ENCODE measurements around the gene OR9Q1.

The OR9Q1 gene

DNA sequence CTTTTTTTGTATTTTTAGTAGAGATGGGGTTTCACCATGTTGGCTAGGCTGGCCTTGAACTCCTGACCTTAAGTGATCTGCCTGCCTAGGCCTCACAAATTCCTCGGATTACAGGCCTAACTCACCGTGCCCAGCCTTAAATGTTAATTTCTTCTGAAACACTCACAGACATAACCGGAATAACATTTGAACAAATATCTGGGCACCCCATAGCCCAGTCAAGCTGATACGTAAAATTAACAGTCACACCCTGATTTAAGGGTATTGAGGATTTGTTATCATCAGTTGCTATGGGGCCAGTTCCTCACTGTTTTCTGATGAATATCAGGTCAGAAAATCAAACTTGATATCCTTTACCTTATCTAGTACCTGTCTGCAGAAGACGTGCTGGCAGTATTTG, 23.0 kb upstream of the OR9Q1 start:
- Histone ChIP-seq H3K27me3 (ENCODE audit: control insufficient read depth, insufficient read depth, low read length) (no peaks in the 10 kb centered on the region), H3K36me3 (ENCODE audit: control insufficient read depth, insufficient read depth, low read length) (no peaks in the 10 kb centered on the region), H3K9ac (ENCODE audit: low read length) (no peak overlapping the region), H3K4me1 (ENCODE audit: control insufficient read depth, insufficient read depth, low read length) (no peaks in the 10 kb centered on the region), H3K4me3 (ENCODE audit: low read length) (no peak overlapping the region), H3K9me3 (ENCODE audit: control insufficient read depth, low read length) (no peaks in the 10 kb centered on the region)

DNA sequence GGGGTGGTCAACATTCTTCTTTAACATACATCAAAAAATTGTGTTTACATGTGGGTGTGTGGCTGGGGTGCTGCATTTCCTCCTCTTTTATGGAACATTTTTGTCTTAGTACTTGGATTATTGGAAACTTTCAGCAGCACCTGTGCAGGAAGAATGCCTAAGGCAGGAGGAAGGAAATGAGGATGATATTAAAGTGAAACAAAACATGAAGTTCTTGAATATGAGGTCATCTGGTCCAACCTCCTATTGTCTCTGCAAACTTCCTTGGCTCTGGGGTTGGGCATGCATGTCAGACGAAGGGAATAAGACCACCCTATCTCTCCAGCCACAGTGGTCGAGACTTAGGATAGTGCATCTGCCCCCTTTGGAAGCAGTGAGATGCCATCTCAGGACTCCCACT, 20.6 kb upstream of the OR9Q1 start:
- Histone ChIP-seq H3K9me3 (ENCODE audit: control insufficient read depth, low read length) (no peaks in the 10 kb centered on the region), H3K4me1 (ENCODE audit: control insufficient read depth, insufficient read depth, low read length) (no peaks in the 10 kb centered on the region), H3K9ac (ENCODE audit: low read length) (no peak overlapping the region), H3K36me3 (ENCODE audit: control insufficient read depth, insufficient read depth, low read length) (no peaks in the 10 kb centered on the region), H3K4me3 (ENCODE audit: low read length) (no peak overlapping the region), H3K27me3 (ENCODE audit: control insufficient read depth, insufficient read depth, low read length) (no peaks in the 10 kb centered on the region)

DNA sequence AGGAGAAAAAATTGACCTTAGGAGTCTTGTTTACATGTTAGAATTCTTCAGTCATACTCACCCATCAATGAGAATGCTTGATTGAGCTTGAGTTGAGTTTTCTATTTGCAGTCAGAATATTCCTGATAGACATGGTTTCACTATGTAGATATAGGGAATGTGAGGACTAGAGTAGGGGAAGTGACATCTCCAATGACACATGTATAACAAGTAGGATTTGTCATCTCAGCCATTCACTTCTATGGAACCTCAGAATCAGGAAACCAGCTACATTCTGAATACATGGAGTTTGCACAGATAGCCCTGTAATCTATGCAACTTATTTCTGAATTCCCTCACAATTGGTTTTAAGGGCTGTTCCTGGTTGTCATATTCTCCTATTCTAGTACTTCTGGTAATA, 20.1 kb upstream of the OR9Q1 start:
- Histone ChIP-seq H3K9ac (ENCODE audit: low read length) (no peak overlapping the region), H3K36me3 (ENCODE audit: control insufficient read depth, insufficient read depth, low read length) (no peaks in the 10 kb centered on the region), H3K27me3 (ENCODE audit: control insufficient read depth, insufficient read depth, low read length) (no peaks in the 10 kb centered on the region), H3K4me1 (ENCODE audit: control insufficient read depth, insufficient read depth, low read length) (no peaks in the 10 kb centered on the region), H3K9me3 (ENCODE audit: control insufficient read depth, low read length) (no peaks in the 10 kb centered on the region), H3K4me3 (ENCODE audit: low read length) (no peak overlapping the region)

DNA sequence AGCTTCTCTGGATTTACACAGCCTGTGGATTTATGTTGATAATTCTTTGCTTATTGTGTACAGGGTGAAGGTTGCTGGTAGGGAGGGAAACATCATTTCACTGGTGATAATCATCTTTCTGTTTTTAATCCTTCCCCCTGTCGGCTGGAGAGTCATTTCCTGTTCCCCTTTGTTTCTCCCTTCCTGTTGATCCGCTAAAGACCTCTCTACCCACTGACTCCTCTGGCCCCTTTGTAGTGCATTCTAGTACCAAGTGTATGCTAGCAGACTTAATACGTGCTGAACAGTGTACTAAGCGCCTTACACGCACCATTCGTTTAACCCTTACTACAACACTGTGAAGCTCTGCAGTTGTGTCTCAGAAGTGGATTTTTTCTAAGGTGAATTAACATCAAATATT, 19.0 kb upstream of the OR9Q1 start:
- Histone ChIP-seq H3K27me3 (ENCODE audit: control insufficient read depth, insufficient read depth, low read length) (no peaks in the 10 kb centered on the region), H3K9me3 (ENCODE audit: control insufficient read depth, low read length) (no peaks in the 10 kb centered on the region), H3K9ac (ENCODE audit: low read length) (no peak overlapping the region)

DNA sequence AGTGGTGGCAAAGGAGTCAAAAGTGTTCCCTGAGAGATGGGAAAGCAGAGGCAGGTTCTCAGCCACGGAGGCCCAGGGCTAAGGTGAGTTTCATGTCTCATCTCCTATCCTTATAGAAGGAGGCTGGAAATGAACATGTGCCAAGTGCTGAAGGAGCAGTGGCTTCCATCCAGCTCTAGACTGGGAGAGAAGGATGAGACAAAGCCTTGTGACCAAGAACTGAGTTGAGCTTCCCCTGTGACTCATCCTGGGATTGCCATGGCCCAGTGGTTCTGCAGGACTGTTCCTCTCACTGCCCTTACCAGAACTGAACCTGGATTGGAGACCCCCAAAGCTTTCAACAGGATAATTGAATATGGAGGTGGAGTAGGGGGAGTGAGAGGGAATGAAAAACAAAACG, 16.7 kb upstream of the OR9Q1 start:
- H3K9me3 ChIP-seq (ENCODE audit: control insufficient read depth, low read length) = no peaks in the 10 kb centered on the region
- H3K9ac ChIP-seq (ENCODE audit: low read length) = no peak overlapping the region
- no peaks in the 10 kb centered on the region for H3K27me3 ChIP-seq (ENCODE audit: control insufficient read depth, insufficient read depth, low read length)
- H3K4me3 ChIP-seq (ENCODE audit: low read length) = no peak overlapping the region
- H3K36me3 ChIP-seq (ENCODE audit: control insufficient read depth, insufficient read depth, low read length) = no peaks in the 10 kb centered on the region
- no peaks in the 10 kb centered on the region for H3K4me1 ChIP-seq (ENCODE audit: control insufficient read depth, insufficient read depth, low read length)

More for the DNA sequence above, 19.0 kb upstream of the OR9Q1 start:
- Histone ChIP-seq H3K36me3 (ENCODE audit: control insufficient read depth, insufficient read depth, low read length) (no peaks in the 10 kb centered on the region), H3K4me1 (ENCODE audit: control insufficient read depth, insufficient read depth, low read length) (no peaks in the 10 kb centered on the region), H3K4me3 (ENCODE audit: low read length) (no peak overlapping the region)

DNA sequence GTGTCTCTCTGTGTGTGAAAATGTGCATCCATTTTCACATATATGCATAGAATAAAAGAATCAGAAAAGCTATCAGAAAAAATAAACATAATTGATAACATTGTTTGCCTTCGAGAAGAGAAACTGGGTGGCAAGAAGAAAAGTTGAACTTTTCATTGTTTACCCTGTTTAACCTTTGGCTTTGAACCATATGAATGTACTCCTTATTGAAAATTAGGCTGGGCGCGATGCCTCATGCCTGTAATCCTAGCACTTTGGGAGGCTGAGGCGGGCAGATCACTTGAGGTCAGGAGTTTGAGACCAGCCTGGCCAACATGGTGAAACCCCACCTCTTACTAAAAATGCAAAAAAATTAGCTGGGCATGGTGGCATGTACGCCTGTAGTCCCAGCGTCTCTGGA, 11.9 kb upstream of the OR9Q1 start:
- H3K9me3 ChIP-seq (ENCODE audit: control insufficient read depth, low read length) = no peaks in the 10 kb centered on the region
- H3K9ac ChIP-seq (ENCODE audit: low read length) = no peak overlapping the region
- H3K36me3 ChIP-seq (ENCODE audit: control insufficient read depth, insufficient read depth, low read length) = no peaks in the 10 kb centered on the region
- H3K4me1 ChIP-seq (ENCODE audit: control insufficient read depth, insufficient read depth, low read length) = no peaks in the 10 kb centered on the region
- H3K27me3 ChIP-seq (ENCODE audit: control insufficient read depth, insufficient read depth, low read length) = no peaks in the 10 kb centered on the region
- no peak overlapping the region for H3K4me3 ChIP-seq (ENCODE audit: low read length)

DNA sequence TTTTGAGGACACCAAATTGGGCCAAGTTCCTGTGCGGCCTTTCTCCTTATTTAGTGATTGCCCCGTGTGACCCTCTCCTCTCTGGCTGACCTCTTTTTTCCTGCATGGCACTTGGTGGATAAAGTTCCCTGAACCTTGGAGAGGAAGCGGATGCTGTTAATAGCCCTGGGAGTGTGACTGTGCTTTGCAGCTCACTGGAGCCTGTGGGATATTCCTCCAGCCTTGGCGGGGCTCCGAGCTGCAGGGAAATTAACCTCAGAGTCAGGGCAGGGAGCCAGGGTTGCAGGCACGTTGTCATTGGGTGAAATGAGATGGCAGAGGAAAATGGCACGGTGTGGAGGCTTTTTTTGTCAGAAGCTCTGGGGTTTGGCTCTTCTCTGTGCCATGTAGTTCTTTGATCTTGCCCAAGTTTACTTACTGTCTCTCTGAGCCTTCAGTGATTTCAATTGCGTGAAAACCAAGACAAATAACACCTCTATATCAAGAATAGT, 965 bp downstream of the OR9Q1 start:
- no peaks in the 10 kb centered on the region for H3K9me3 ChIP-seq (ENCODE audit: control insufficient read depth, low read length)
- H3K27me3 ChIP-seq (ENCODE audit: control insufficient read depth, insufficient read depth, low read length) = no peaks in the 10 kb centered on the region
- no peak overlapping the region for H3K9ac ChIP-seq (ENCODE audit: low read length)
- H3K4me1 ChIP-seq (ENCODE audit: control insufficient read depth, insufficient read depth, low read length) = no peaks in the 10 kb centered on the region
- no peak overlapping the region for H3K4me3 ChIP-seq (ENCODE audit: low read length)
- H3K36me3 ChIP-seq (ENCODE audit: control insufficient read depth, insufficient read depth, low read length) = no peaks in the 10 kb centered on the region

DNA sequence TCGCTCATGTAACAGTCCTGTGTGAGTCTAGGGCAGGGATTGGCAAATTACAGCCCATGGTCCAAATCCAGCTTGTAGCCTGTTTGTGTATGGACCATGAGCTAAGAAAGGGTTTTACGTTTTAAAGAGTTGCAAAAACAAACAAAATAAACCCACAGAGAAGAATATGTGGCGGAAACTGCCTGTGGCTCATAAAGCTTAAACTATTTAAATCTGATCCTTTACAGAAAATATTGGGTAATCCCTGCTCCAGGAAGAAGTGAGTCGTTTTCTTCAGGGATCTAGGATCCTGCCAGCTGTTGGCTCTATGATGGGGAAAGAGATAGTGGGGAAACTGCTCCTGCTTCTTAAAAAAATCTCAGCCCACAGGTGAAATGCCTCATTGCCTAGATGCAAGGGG, 3.7 kb downstream of the OR9Q1 start:
- Histone ChIP-seq H3K9ac (ENCODE audit: low read length) (no peak overlapping the region), H3K9me3 (ENCODE audit: control insufficient read depth, low read length) (no peaks in the 10 kb centered on the region), H3K27me3 (ENCODE audit: control insufficient read depth, insufficient read depth, low read length) (no peaks in the 10 kb centered on the region), H3K4me3 (ENCODE audit: low read length) (no peak overlapping the region), H3K4me1 (ENCODE audit: control insufficient read depth, insufficient read depth, low read length) (no peaks in the 10 kb centered on the region), H3K36me3 (ENCODE audit: control insufficient read depth, insufficient read depth, low read length) (no peaks in the 10 kb centered on the region)

DNA sequence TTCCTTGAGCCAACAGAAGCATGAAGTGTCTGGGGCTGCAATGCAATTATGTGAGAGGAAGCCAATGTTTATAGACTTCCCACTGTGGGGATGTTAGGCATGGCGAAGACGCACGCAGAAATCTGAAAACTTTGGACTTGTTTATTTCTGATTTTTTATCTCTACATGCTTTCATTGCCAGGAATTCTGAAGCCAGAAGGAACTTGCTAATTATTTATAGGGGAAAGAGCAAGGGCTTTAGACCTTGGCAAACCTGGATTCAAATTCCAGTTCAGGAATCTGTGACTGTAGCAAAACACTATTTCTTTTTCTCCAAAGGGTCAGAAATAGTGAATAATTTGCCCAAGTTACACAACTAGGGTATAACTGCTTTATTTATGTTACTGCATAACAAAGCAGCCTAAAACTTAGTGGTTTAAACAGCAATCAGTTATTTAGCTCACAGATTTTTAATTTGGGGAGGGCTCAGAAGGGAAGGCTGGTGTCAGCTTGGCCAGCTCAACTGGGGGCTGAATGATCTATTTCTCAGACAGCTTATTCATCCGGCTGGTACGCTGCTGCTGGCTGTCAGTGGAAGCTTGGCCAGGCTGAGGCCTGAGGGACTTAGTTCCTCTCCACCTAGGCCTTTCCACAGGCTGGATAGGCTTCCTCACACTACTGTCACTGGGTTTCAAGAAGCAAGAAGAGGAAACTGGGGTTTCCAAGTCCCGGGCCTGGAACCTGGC, 5.2 kb downstream of the OR9Q1 start:
- Histone ChIP-seq H3K4me3 (ENCODE audit: low read length) (no peak overlapping the region), H3K9ac (ENCODE audit: low read length) (no peak overlapping the region), H3K9me3 (ENCODE audit: control insufficient read depth, low read length) (no peaks in the 10 kb centered on the region), H3K36me3 (ENCODE audit: control insufficient read depth, insufficient read depth, low read length) (no peaks in the 10 kb centered on the region), H3K4me1 (ENCODE audit: control insufficient read depth, insufficient read depth, low read length) (no peaks in the 10 kb centered on the region), H3K27me3 (ENCODE audit: control insufficient read depth, insufficient read depth, low read length) (no peaks in the 10 kb centered on the region)

DNA sequence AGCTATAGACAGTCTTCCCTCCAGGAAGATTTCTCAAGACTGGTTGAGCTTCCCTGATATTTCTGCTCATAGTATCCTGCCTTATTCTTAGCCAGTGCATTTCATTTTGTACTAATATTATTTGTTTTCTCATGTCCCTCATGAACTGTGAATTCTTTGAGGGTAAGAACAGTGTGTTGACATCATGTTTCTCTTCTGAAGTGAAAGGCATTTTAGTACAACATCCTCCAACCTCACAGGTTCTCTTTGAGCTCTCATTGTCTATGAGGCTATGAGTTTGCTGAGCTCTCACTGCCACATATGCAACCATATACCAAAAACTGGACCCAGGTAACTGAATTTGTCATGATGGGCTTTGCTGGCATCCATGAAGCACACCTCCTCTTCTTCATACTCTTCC, 7.0 kb downstream of the OR9Q1 start, which contains the start of gene OR6Q1:
OR6Q1 (plus strand) TSS at position 301 of the 400 bp plus-strand sequence; CDS start at position 301, 0 bp downstream.
- no peaks in the 10 kb centered on the region for H3K36me3 ChIP-seq (ENCODE audit: control insufficient read depth, insufficient read depth, low read length)
- H3K9me3 ChIP-seq (ENCODE audit: control insufficient read depth, low read length) = no peaks in the 10 kb centered on the region

DNA sequence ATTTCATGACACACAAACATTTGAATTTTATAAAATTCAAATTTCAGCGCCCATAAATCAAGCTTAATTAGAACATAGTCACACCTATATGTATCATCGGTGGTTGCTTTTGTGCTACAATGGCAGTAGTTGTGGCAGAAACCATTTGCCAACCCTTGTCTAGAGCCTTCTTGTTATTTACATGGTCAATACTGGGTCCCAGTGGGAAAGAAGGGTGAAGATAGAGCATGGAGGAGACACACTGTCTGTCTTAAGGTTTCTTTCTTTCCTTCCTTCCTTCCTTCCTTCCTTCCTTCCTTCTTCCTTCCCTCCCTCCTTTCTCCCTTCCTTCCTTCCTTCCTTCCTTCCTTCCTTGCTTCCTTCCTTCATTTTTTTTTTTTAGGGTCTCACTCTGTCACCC, 10.8 kb downstream of the OR9Q1 start:
- no peaks in the 10 kb centered on the region for H3K27me3 ChIP-seq (ENCODE audit: control insufficient read depth, insufficient read depth, low read length)
- no peaks in the 10 kb centered on the region for H3K9me3 ChIP-seq (ENCODE audit: control insufficient read depth, low read length)
- no peak overlapping the region for H3K4me3 ChIP-seq (ENCODE audit: low read length)
- no peaks in the 10 kb centered on the region for H3K4me1 ChIP-seq (ENCODE audit: control insufficient read depth, insufficient read depth, low read length)
- no peak overlapping the region for H3K9ac ChIP-seq (ENCODE audit: low read length)
- no peaks in the 10 kb centered on the region for H3K36me3 ChIP-seq (ENCODE audit: control insufficient read depth, insufficient read depth, low read length)

More for the DNA sequence above, 7.0 kb downstream of the OR9Q1 start, which contains the start of gene OR6Q1:
- Histone ChIP-seq H3K4me3 (ENCODE audit: low read length) (no peak within 1 kb of the TSS), H3K4me1 (ENCODE audit: control insufficient read depth, insufficient read depth, low read length) (no peaks in the 10 kb centered on the region), H3K27me3 (ENCODE audit: control insufficient read depth, insufficient read depth, low read length) (no peaks in the 10 kb centered on the region), H3K9ac (ENCODE audit: low read length) (no peak within 1 kb of the TSS)

DNA sequence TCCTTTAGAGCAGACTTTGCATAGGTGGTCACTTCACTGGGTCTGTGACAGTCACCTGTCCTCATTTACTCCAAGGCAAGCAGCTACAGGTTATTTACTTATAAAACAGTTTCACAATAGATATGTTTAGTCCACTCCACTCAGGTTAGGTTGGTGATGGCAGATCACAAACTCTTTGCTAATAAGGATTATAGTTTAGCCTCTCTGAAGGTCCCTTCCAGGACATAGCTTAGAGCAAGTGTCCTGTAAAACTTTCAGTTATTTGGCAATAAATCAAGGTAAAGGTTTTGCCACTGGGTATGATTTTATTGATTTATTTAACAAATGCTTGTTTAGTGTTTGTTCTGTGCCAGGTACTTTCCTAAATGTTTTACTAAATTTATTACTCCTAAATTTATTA, 15.9 kb downstream of the OR9Q1 start:
- H3K9ac ChIP-seq (ENCODE audit: low read length) = no peak overlapping the region
- no peaks in the 10 kb centered on the region for H3K9me3 ChIP-seq (ENCODE audit: control insufficient read depth, low read length)
- no peaks in the 10 kb centered on the region for H3K27me3 ChIP-seq (ENCODE audit: control insufficient read depth, insufficient read depth, low read length)
- no peaks in the 10 kb centered on the region for H3K4me1 ChIP-seq (ENCODE audit: control insufficient read depth, insufficient read depth, low read length)
- no peak overlapping the region for H3K4me3 ChIP-seq (ENCODE audit: low read length)
- no peaks in the 10 kb centered on the region for H3K36me3 ChIP-seq (ENCODE audit: control insufficient read depth, insufficient read depth, low read length)

DNA sequence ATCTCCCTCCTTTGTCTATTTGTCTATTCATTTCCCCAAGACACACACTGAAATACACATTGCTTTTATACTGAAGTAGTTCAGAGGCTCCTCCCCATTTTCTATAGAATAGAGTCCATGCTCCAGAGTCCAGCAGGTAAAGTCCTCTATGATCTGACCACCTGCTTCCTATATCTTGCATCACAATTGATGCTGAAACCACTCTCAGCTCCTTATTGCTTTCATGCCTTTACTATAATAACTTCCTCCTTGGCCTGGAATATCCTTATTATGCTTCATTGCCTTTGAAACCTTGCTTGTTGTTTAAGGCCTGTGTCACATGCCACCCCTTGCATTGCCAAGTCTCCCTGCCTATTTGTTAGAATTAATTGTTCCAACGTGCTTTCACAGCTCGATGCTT, 19.7 kb downstream of the OR9Q1 start:
- Histone ChIP-seq H3K27me3 (ENCODE audit: control insufficient read depth, insufficient read depth, low read length) (no peaks in the 10 kb centered on the region), H3K36me3 (ENCODE audit: control insufficient read depth, insufficient read depth, low read length) (no peaks in the 10 kb centered on the region), H3K9me3 (ENCODE audit: control insufficient read depth, low read length) (no peaks in the 10 kb centered on the region), H3K4me1 (ENCODE audit: control insufficient read depth, insufficient read depth, low read length) (no peaks in the 10 kb centered on the region), H3K9ac (ENCODE audit: low read length) (no peak overlapping the region), H3K4me3 (ENCODE audit: low read length) (no peak overlapping the region)
